GM19099 (cell line): ENCODE results near the gene LPP.

Experiments
- POLR2A ChIP-seq: IDR thresholded peaks from 3 replicates; pipeline ENCODE4 v1.6.1; 2011; ENCODE audit warnings: low read depth; ENCODE audit not compliant: insufficient read length; ENCODE audit errors: extremely low read depth

LPP gene

GRCh38 chr3:188154809-188155574 lies 1.0 kb downstream of the LPP start:
- no peak for TF ChIP-seq POLR2A

- no peak for TF ChIP-seq POLR2A
Observed at GRCh38 chr3:188156056-188156455, 2.1 kb downstream of the LPP start.

- TF ChIP-seq POLR2A = no peak
Observed at GRCh38 chr3:188157407-188157806, 3.5 kb downstream of the LPP start.

GRCh38 chr3:188157971-188158370 lies 4.0 kb downstream of the LPP start:
- TF ChIP-seq POLR2A = no peak

- TF ChIP-seq POLR2A = no peak
Observed at GRCh38 chr3:188158731-188159310, 4.9 kb downstream of the LPP start.

DNA sequence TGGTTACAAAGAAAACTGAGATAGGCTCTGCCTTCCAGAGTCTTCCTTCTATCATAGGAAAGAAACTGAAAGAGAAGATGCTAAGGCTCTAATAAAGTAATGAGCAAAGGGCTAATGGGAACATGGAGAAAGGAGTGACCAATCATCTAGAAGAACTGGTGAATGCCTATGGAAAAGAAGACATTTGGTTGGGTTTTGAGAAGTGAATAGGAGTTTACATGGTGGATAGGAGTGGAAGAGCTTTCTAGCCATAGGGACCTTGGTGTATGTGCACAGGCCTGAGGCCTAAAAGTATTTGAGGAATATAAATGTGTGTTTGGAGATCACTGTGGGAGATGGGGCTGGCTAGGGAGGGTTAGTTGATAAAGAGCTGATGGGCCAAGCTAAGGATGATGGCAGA lies 6.8 kb downstream of the LPP start:
- TF ChIP-seq POLR2A = no peak

DNA sequence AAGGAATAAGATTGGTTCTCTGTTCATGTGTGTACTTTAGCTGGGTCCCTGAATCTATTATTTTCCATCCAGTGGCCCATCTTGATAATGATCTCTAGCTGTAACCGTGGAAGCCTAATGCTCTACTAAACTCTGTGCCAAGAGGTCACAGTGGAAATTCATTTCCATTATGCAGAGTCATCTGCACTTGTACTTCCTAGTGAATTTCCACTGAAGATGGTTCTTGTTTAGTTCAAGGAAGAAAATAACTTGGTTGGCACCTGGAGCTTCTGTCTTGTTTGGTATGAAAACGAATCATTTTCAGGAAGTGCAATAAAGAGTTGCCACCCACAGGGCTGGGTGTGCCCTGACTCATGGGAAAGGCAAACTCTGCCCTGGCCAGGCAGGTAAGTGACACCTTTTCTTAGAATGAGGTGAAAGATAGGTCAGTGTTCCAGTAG lies 10.3 kb downstream of the LPP start:
- no peak for TF ChIP-seq POLR2A

GRCh38 chr3:188165596-188165995 lies 11.6 kb downstream of the LPP start:
- no peak for TF ChIP-seq POLR2A

DNA sequence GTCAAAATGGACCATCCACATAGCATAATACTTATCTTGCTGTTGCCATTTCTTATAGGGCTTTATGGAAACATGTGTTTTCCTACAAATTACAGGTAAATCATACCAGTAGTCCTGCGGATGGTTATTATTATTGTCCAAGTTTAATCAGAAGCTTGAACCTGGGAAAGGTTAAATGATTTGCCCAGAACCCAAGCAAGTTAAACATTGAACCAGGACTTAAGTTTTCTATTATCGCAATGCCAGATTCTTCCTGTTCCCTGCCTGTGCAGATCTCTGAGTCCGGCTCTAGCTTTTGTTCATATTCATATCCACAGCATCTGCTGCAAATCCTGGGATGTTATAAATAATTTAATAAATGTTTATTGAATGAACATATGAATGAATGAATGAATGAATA lies 12.5 kb downstream of the LPP start:
- no peak for TF ChIP-seq POLR2A

GRCh38 chr3:188168186-188168585 lies 14.2 kb downstream of the LPP start:
- no peak for TF ChIP-seq POLR2A

GRCh38 chr3:188168648-188169047 lies 14.7 kb downstream of the LPP start:
- TF ChIP-seq POLR2A = no peak

GRCh38 chr3:188169830-188170455 lies 16.0 kb downstream of the LPP start:
- TF ChIP-seq POLR2A = no peak

DNA sequence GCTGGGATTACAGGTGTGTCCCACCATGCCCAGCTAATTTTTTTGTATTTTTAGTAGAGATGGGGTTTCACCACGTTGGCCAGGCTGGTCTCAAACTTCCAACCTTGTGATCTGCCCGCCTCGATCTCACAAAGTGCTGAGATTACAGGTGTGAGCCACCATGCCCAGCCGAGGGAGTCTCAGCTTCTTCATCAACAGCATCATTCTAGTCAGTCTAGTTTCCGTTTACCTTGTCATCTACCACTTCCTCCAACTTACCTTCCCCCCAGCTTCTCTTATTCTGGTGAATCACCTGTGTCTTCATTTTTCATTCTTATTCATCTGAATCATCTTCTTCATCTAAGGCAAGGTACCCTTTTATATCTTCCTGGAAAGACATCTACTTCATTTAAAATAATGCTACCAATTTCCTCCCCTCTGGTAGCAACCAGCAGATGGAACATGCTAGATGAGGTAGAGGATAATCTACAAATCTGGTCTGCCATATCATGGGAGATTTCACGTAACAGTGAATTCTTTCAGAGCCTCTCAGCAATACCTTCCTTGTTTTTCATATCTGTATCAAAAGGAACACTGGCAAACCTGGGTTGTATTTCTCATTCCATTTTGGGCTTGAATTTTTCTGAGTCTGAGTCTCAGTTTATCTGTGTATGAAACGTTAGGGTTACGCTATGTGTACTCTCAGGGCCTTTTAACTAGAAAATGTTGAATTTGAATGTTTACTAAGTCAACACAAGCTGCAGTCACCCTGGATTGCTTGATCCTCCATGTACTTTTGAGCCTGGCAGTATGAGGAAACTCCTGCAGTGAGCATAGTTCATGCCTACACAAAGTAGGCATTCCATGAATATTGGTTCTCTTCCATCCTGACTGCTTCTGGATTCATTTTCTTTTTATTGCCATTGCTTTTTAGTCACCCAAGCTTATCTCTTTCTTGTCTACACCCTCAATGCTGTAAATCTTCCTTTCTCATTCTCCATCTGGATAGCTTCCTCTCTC lies 16.8 kb downstream of the LPP start:
- no peak for TF ChIP-seq POLR2A

GRCh38 chr3:188171682-188172467 lies 17.9 kb downstream of the LPP start:
- TF ChIP-seq POLR2A = no peak
